Smooth muscle cell (in vitro differentiated cells): Measurements from ENCODE around the gene GZMM. TPM values are rescaled to one million over a fixed set of nuclear protein-coding genes. Genes with fewer than 3 reads are reported as not detected.
A peak's percentile ranks its signal among the peaks of the same experiment; 100 is the strongest.

Experiments
- DNase-seq: peaks from one replicate; lab custom pipeline; 2025; ENCODE audit not compliant: unreplicated experiment; lab: John Stamatoyannopoulos, UW
- H2AFZ ChIP-seq: fragments of 200-600 bp; sonication (generic); 2 replicates; pipeline ENCODE4 v1.6.0; 2016; ENCODE audit warnings: antibody characterized with exemption, low read depth, mild to moderate bottlenecking
- H3F3A ChIP-seq: fragments of 200-600 bp; sonication (generic); 2 replicates; pipeline ENCODE4 v1.6.0; 2017; ENCODE audit warnings: antibody characterized with exemption, low read depth
- H3K27ac ChIP-seq: fragments of 200-600 bp; sonication (generic); 2 replicates; pipeline ENCODE4 v1.5.1; 2016; ENCODE audit warnings: low read depth, mild to moderate bottlenecking
- H3K27me3 ChIP-seq: fragments of 200-600 bp; sonication (generic); 2 replicates; pipeline ENCODE4 v1.6.1; 2016; ENCODE audit warnings: low read depth, mild to moderate bottlenecking
- H3K36me3 ChIP-seq: fragments of 200-600 bp; sonication (generic); 2 replicates; pipeline ENCODE4 v1.5.1; 2016; ENCODE audit warnings: low read depth
- H3K4me1 ChIP-seq: fragments of 200-600 bp; sonication (generic); 2 replicates; pipeline ENCODE4 v1.5.1; 2016; ENCODE audit warnings: low read depth
- H3K4me2 ChIP-seq: fragments of 200-600 bp; sonication (generic); 2 replicates; pipeline ENCODE4 v1.6.0; 2016; ENCODE audit warnings: mild to moderate bottlenecking
- H3K4me3 ChIP-seq: fragments of 200-600 bp; sonication (generic); 2 replicates; pipeline ENCODE4 v1.5.1; 2016; ENCODE audit warnings: mild to moderate bottlenecking
- H3K79me2 ChIP-seq: fragments of 200-600 bp; sonication (generic); 2 replicates; pipeline ENCODE4 v1.6.0; 2016; ENCODE audit warnings: low read depth, mild to moderate bottlenecking
- H3K9ac ChIP-seq: fragments of 200-600 bp; sonication (generic); 2 replicates; pipeline ENCODE4 v1.6.0; 2016; ENCODE audit warnings: low read depth
- H3K9me3 ChIP-seq: fragments of 200-600 bp; sonication (generic); replicated peaks from 2 replicates; pipeline ENCODE4 v1.5.1; 2016; ENCODE audit warnings: low read depth
- H4K20me1 ChIP-seq: fragments of 200-600 bp; sonication (generic); 2 replicates; pipeline ENCODE4 v1.6.0; 2016; ENCODE audit warnings: low read depth
- CTCF ChIP-seq: fragments of 200-600 bp; sonication (generic); IDR thresholded peaks from 2 replicates; pipeline ENCODE4 v1.5.1; 2017; ENCODE audit warnings: borderline replicate concordance, mild to moderate bottlenecking, antibody characterized with exemption; ENCODE audit not compliant: insufficient read depth, poor library complexity, severe bottlenecking
- WGBS: methylation state at CpG from one replicate; pipeline ENCODE4 v1.1.7; 2016; ENCODE audit warnings: low lambda C conversion rate; 5-methylcytosine and 5-hydroxymethylcytosine counted together
- polyA plus RNA-seq: library from polyadenylated mRNA; unstranded; fragments of >200 nt; fragmentation: Nextera tagmentation; extraction: Ambion mirVana; gene quantifications from 2 replicates; pipeline ENCODE4 v1.2.1, GENCODE V29; 2016
- total RNA-seq: library from RNA; depleted of rRNA; stranded (reverse); fragments of >200 nt; gene quantifications from 2 replicates; pipeline ENCODE4 v1.2.3, GENCODE V29; 2014

GZMM gene
- total and polyA plus RNA-seq, 2 experiments from 2014 or later = 0.23 TPM; not detected in 1

DNA sequence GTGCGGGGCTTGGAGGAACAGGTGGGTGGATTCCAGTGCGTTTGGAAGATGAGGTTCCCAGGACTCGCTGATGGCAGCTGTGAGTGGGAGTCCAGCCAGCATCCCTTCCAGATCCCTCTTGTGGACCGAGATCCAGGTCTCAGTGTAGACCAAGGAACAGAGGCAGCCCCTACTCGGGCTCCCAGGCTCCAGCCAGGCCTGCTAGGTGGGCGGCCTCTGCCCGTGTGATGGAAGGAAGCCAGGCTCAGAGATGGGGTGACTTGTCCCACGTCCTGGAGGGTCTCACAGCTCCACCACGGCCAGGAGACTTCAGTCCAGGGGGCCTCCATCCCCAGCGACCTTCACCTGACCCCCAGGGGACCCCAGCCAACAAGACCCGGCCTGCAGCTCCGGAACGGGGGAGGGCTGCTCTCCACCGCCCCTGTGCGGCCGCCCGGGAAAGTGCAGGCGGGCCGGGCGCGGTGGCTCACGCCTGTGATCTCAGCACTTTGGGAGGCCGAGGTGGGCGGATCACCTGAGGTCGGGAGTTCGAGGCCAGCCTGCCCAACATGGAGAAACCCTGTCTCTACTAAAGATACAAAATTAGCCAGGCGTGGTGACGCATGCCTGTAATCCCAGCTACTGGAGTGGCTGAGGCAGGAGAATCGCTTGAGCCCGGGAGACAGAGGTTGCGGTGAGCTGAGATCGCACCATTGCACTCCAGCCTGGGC lies 48.3 kb upstream of the GZMM start:
- no peak overlapping the region for H3K9ac ChIP-seq
- peak; percentile 11 for DNase-seq
- peak; percentile 76 for TF ChIP-seq CTCF
- H3K27ac ChIP-seq = no peak overlapping the region
- H2AFZ ChIP-seq = no peak overlapping the region
- H3K4me1 ChIP-seq = no peaks in the 10 kb centered on the region
- no peak overlapping the region for H3K4me2 ChIP-seq
- H3K36me3 ChIP-seq = no peaks in the 10 kb centered on the region
- H4K20me1 ChIP-seq = no peaks in the 10 kb centered on the region
- WGBS = 28% methylated on average over 32 of the region's 32 CpGs
- H3K79me2 ChIP-seq = no peaks in the 10 kb centered on the region
- no peak overlapping the region for H3K4me3 ChIP-seq
- H3K27me3 ChIP-seq = peaks cover 32% of the 10 kb centered on the region
- H3K9me3 ChIP-seq = no peaks in the 10 kb centered on the region
- H3F3A ChIP-seq = peaks cover 5% of the 10 kb centered on the region

DNA sequence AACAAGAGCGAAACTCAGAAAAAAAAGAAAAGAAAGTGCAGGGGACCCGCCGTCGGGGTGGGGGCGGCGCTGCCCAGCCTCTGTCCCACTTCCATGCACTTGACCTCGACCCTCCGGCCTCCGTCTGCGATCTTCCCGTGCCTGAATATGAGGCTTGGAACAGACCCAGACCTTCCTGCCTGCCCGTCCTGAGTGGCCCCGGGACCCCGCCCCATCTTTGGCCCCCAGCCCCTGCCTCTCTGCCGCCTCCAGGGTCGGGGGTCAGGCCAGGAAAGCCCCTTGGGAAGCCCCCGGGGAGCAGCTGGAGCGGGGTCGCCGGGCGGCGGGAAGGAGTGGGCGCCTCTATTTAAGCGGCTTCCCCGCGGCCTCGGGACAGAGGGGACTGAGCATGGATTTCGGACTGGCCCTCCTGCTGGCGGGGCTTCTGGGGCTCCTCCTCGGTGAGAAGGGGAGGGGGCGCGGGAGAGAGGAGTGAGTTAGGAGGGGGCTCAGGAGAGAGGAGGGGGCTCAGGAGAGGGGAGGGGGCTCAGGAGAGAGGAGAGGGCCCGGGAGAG lies 47.7 kb upstream of the GZMM start, which contains the start of gene MADCAM1:
Gene MADCAM1 (plus strand): TSS at position 375 of the 554 bp plus-strand sequence. CDS start 14 bp downstream, at position 389.
- WGBS = 40% methylated on average over 20 of the region's 33 CpGs
- H3K79me2 ChIP-seq = no peaks in the 10 kb centered on the region
- H3K4me3 ChIP-seq = no peak within 1 kb of the TSS
- H3K4me2 ChIP-seq = no peak within 1 kb of the TSS
- no peaks in the 10 kb centered on the region for H3K36me3 ChIP-seq
- no peak for TF ChIP-seq CTCF
- no peak within 1 kb of the TSS for H3K9ac ChIP-seq
- no peak within 1 kb of the TSS for H3K27ac ChIP-seq
- peaks cover 32% of the 10 kb centered on the region for H3K27me3 ChIP-seq
- H3K4me1 ChIP-seq = no peaks in the 10 kb centered on the region
- DNase-seq = no peak
- H4K20me1 ChIP-seq = no peaks in the 10 kb centered on the region
- H3F3A ChIP-seq = peaks cover 1% of the 10 kb centered on the region
- H3K9me3 ChIP-seq = no peaks in the 10 kb centered on the region
- H2AFZ ChIP-seq = no peak within 1 kb of the TSS

GRCh38 chr19:496986-497385 lies 46.9 kb upstream of the GZMM start:
- no peak overlapping the region for H3K27ac ChIP-seq
- H3K27me3 ChIP-seq = peaks cover 32% of the 10 kb centered on the region
- H3K36me3 ChIP-seq = no peaks in the 10 kb centered on the region
- WGBS = no CpG with 5 or more reads among the region's 18 CpGs
- H3K79me2 ChIP-seq = no peaks in the 10 kb centered on the region
- no peak overlapping the region for H3K4me2 ChIP-seq
- no peaks in the 10 kb centered on the region for H3K4me1 ChIP-seq
- H3K4me3 ChIP-seq = no peak overlapping the region
- no peak for DNase-seq
- H2AFZ ChIP-seq = no peak overlapping the region
- H3K9me3 ChIP-seq = no peaks in the 10 kb centered on the region
- TF ChIP-seq CTCF = no peak
- no peaks in the 10 kb centered on the region for H3F3A ChIP-seq
- H4K20me1 ChIP-seq = no peaks in the 10 kb centered on the region
- no peak overlapping the region for H3K9ac ChIP-seq
